Mesothelial cell of epicardium (in vitro differentiated cells): Measurements from ENCODE around the gene CD99. TPM values are rescaled to one million over a fixed set of nuclear protein-coding genes. Genes with fewer than 3 reads are reported as not detected.

Source experiments
- DNase-seq, 2 experiments: peaks; one replicate each; pipeline ENCODE4 v3.0.0; 2021; ENCODE audit warnings: low spot score in 2 of 2; ENCODE audit not compliant: unreplicated experiment in 2 of 2
- H3K27ac Mint-ChIP-seq: 2 replicates; pipeline ENCODE4 v1.8.0; 2021; ENCODE audit warnings: mixed read lengths
- H3K27me3 Mint-ChIP-seq: 2 replicates; pipeline ENCODE4 v1.8.0; 2021; ENCODE audit warnings: low read depth, mixed read lengths
- H3K36me3 Mint-ChIP-seq: 2 replicates; pipeline ENCODE4 v1.8.0; 2021; ENCODE audit warnings: mixed read lengths
- H3K4me1 Mint-ChIP-seq: 2 replicates; pipeline ENCODE4 v1.8.0; 2021; ENCODE audit warnings: mixed read lengths
- H3K4me3 Mint-ChIP-seq: 2 replicates; pipeline ENCODE4 v1.8.0; 2021; ENCODE audit warnings: mild to moderate bottlenecking, moderate library complexity, mixed read lengths
- H3K9me3 Mint-ChIP-seq: 2 replicates; pipeline ENCODE4 v1.8.0; 2021; ENCODE audit warnings: mixed read lengths
- CTCF ChIP-seq: fragments of 200-600 bp; sonication (generic); IDR thresholded peaks from one replicate; pipeline ENCODE4 v1.5.0; 2021; ENCODE audit warnings: antibody characterized with exemption; ENCODE audit not compliant: unreplicated experiment
- total RNA-seq: library from RNA; stranded (reverse); gene quantifications from 3 replicates; pipeline ENCODE4 v1.2.1, GENCODE V29; 2021

CD99 gene
- total RNA-seq = 244 to 260 TPM (median 248 TPM) in 3 replicates

GRCh38 chrX:2690856-2691542 lies at the start of gene CD99:
Gene CD99, plus strand, starts transcription at chrX:2691295. Its CDS starts 66 bp downstream, at chrX:2691361.
- Mint-ChIP-seq H3K4me1 (peaks cover 42% of the 10 kb centered on the region), H3K9me3 (no peaks in the 10 kb centered on the region), H3K27ac (peak within 1 kb of the TSS; percentile 97), H3K36me3 (no peaks in the 10 kb centered on the region), H3K4me3 (peak within 1 kb of the TSS; percentile 82), H3K27me3 (no peaks in the 10 kb centered on the region)
- peak; percentile 92 for DNase-seq
- TF ChIP-seq CTCF = no peak

- no peaks in the 10 kb centered on the region for H3K4me1 Mint-ChIP-seq
Observed at GRCh38 chrX:2642146-2642545, 48.9 kb upstream of the CD99 start.

GRCh38 chrX:2642791-2643190 lies 48.3 kb upstream of the CD99 start:
- no peak for TF ChIP-seq CTCF
- DNase-seq = no peak
- H3K4me1 Mint-ChIP-seq = no peaks in the 10 kb centered on the region
- no peak overlapping the region for H3K4me3 Mint-ChIP-seq
- H3K9me3 Mint-ChIP-seq = no peaks in the 10 kb centered on the region
- peaks cover 32% of the 10 kb centered on the region for H3K36me3 Mint-ChIP-seq
- H3K27me3 Mint-ChIP-seq = no peaks in the 10 kb centered on the region
- no peak overlapping the region for H3K27ac Mint-ChIP-seq

More at GRCh38 chrX:2642146-2642545, 48.9 kb upstream of the CD99 start:
- no peak for TF ChIP-seq CTCF
- Mint-ChIP-seq H3K4me3 (no peak overlapping the region), H3K27me3 (no peaks in the 10 kb centered on the region), H3K9me3 (no peaks in the 10 kb centered on the region), H3K27ac (no peak overlapping the region), H3K36me3 (peaks cover 30% of the 10 kb centered on the region)
- no peak for DNase-seq

GRCh38 chrX:2643880-2644279 lies 47.2 kb upstream of the CD99 start:
- H3K36me3 Mint-ChIP-seq = peaks cover 28% of the 10 kb centered on the region
- no peak overlapping the region for H3K27ac Mint-ChIP-seq
- H3K4me3 Mint-ChIP-seq = no peak overlapping the region
- no peaks in the 10 kb centered on the region for H3K4me1 Mint-ChIP-seq
- H3K9me3 Mint-ChIP-seq = no peaks in the 10 kb centered on the region
- no peak for DNase-seq
- TF ChIP-seq CTCF = no peak
- H3K27me3 Mint-ChIP-seq = no peaks in the 10 kb centered on the region

GRCh38 chrX:2645563-2645962 lies 45.5 kb upstream of the CD99 start:
- Mint-ChIP-seq H3K9me3 (no peaks in the 10 kb centered on the region), H3K27me3 (no peaks in the 10 kb centered on the region), H3K27ac (no peak overlapping the region), H3K4me3 (no peak overlapping the region), H3K36me3 (peaks cover 26% of the 10 kb centered on the region), H3K4me1 (no peaks in the 10 kb centered on the region)
- no peak for DNase-seq
- TF ChIP-seq CTCF = no peak
